IPS-15b (cell line): ENCODE results near the gene MALT1.

ENCODE experiments used
- H3K27me3 ChIP-seq: one replicate; pipeline ENCODE4 v1.6.1; 2013; ENCODE audit warnings: low read length; ENCODE audit not compliant: control insufficient read depth, insufficient read depth
- H3K36me3 ChIP-seq: one replicate; pipeline ENCODE4 v1.6.1; 2013; ENCODE audit warnings: low read length; ENCODE audit not compliant: control insufficient read depth, insufficient read depth
- H3K4me1 ChIP-seq: one replicate; pipeline ENCODE4 v1.6.1; 2013; ENCODE audit warnings: mild to moderate bottlenecking, low read length; ENCODE audit not compliant: control insufficient read depth, insufficient read depth
- H3K4me3 ChIP-seq: one replicate; pipeline ENCODE4 v1.5.1; 2013; ENCODE audit warnings: low read depth, low read length
- H3K9ac ChIP-seq: one replicate; pipeline ENCODE4 v1.6.1; 2013; ENCODE audit warnings: low read depth, mild to moderate bottlenecking, low read length
- H3K9me3 ChIP-seq: one replicate; pipeline ENCODE4 v1.6.1; 2013; ENCODE audit warnings: mild to moderate bottlenecking, low read length; ENCODE audit not compliant: control insufficient read depth, insufficient read depth

MALT1 gene

DNA sequence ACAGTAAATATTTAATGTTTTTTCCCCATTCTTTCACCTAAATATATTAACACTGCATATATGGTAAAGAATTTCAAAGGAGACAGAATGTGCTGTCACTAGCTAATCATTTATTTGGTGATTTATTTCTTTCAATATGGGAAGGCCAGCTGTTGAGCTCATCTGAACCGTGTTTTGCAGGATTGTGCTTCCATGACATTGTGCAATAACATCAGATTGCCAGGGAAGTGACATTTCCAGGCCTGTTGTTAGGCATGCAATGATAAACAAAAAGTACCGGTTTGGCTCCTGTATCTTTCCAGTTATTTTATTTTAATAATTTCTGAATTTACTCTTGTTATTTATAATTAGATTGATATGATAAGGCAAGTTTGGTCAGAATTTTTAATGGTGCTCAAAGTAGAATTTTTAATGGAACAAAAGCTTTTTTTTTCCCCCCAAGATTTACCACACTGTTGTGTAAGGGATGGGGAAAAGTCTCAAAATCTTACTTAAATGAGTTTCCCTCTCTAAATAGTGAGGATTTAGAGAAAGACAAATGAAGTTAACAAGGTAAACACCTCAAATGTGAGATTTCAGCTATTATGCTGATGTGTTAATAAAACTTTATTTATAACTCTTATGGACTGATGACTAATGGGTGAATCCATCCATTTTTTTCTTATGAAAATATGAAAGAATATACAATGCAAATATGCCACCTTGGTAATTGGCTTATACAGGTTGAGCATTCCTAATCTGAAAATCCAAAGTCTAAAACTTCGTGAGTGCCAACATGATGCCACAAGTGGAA lies 52.7 kb downstream of the MALT1 start:
- Histone ChIP-seq H3K9ac (no peak overlapping the region), H3K9me3 (no peaks in the 10 kb centered on the region), H3K4me1 (no peaks in the 10 kb centered on the region), H3K4me3 (no peak overlapping the region), H3K36me3 (no peaks in the 10 kb centered on the region), H3K27me3 (no peaks in the 10 kb centered on the region)

DNA sequence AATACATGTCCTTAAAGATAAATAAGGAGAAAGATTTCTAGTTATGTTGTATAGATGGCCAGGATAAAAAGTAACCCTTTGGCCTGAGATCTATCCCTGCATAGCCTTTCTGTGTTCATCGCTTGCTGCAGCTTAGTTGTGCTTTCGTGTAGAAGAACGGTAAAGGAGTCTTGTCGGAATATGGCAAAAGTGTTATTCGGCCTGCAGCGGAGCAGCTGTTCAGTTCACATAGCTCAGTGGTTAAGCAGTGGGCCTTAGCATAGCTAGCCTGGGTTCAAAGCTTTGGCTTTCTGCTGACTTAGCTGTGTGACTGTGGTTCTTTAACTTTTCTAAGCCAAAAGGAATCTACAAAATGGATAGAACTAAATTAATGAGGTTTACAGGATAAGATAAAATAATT lies 55.4 kb downstream of the MALT1 start:
- no peak overlapping the region for H3K9ac ChIP-seq
- H3K4me1 ChIP-seq = no peaks in the 10 kb centered on the region
- H3K27me3 ChIP-seq = no peaks in the 10 kb centered on the region
- H3K4me3 ChIP-seq = no peak overlapping the region
- H3K36me3 ChIP-seq = no peaks in the 10 kb centered on the region
- H3K9me3 ChIP-seq = no peaks in the 10 kb centered on the region

DNA sequence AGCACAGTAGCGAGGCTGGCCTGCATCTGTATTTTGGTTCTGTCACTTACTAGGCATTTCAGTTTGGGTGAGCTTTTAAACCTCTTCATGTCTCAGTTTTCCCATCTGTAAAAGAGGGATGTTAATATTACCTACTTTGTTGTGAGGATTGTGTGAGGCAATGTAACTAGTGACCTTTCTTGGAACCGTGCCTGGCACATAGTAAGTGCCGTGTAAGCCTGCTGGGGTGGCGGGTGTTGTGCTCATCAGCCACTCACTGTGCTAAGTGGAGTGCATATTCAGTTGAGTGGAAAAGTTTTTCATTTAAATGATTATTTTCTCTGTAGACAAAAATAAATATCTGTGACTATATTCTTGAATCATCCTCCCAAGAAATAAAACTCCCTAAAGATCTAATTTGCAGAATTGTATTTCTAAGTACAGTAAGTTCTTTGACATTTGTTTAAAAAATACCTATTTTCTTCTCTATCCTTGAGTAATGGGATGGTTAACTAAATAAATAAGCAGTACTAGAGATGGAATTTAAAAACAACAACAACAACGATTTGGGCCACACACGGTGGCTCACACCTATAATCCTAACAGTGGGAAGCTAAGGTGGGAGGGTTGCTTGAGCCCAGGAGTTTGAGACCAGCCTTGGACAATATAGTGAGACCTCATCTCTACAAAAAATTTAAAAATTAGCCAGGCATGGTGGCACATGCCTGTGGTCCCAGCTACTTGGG lies 56.7 kb downstream of the MALT1 start:
- H3K27me3 ChIP-seq = no peaks in the 10 kb centered on the region
- H3K4me3 ChIP-seq = no peak overlapping the region
- H3K9ac ChIP-seq = no peak overlapping the region
- no peaks in the 10 kb centered on the region for H3K36me3 ChIP-seq
- H3K4me1 ChIP-seq = no peaks in the 10 kb centered on the region
- H3K9me3 ChIP-seq = no peaks in the 10 kb centered on the region

DNA sequence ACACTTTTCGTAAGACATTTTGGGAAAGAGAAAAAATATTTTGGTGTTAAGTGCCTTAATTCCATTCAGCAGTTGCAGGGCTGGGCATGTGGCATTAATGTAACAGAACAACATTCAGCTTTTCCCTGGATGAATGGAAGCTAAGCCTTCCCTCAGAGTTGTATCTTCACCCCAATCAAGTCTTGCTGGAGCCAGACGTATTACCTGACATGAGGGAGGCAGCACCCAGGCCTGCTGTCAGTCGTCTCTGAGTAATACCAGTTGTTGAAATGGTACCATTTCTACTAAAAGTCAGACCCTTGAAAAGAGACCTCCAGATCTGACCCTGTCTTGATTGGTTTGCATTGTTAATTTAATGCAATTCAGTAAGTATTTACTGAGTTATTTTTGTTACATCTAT lies 57.5 kb downstream of the MALT1 start:
- no peak overlapping the region for H3K4me3 ChIP-seq
- H3K27me3 ChIP-seq = no peaks in the 10 kb centered on the region
- no peak overlapping the region for H3K9ac ChIP-seq
- no peaks in the 10 kb centered on the region for H3K36me3 ChIP-seq
- no peaks in the 10 kb centered on the region for H3K4me1 ChIP-seq
- H3K9me3 ChIP-seq = no peaks in the 10 kb centered on the region

DNA sequence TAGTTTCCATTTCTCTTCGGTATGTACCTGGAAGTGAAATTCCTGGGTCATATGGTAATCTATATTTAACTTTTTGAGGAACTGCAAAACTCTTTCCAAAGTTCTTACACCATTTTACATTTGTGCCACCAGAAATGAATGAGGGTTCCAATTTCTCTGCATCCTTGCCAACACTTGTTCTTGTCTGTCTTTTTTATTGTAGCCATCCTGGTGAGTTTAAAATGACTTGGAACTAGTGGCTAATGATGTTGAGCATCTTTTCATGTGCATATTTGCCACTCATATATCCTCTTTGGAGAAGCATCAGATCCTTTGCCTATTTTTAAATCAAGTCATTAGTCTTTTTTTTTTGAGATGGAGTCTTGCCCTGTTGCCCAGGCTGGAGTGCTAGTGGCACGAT lies 59.4 kb downstream of the MALT1 start:
- no peaks in the 10 kb centered on the region for H3K36me3 ChIP-seq
- no peak overlapping the region for H3K4me3 ChIP-seq
- no peak overlapping the region for H3K9ac ChIP-seq
- H3K9me3 ChIP-seq = no peaks in the 10 kb centered on the region
- no peaks in the 10 kb centered on the region for H3K4me1 ChIP-seq
- H3K27me3 ChIP-seq = no peaks in the 10 kb centered on the region

DNA sequence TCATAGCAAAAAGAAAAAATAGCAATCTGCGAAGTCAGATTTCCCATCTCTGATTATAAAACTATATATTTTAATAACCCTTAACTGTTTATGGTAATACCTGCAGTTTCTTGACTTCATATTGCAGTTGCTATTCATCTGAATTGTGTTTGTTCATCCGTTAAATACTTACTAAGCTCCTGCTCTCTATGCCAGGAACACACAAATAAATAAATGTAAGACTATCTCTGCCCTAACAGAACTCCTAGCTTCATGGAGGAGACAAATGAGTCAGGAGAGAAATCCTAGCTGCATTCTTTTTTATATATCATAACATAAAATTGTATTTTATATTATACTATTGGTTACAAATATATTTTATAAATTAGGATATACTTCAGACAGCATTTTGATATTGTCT lies 61.2 kb downstream of the MALT1 start:
- Histone ChIP-seq H3K9ac (no peak overlapping the region), H3K36me3 (no peaks in the 10 kb centered on the region), H3K4me1 (no peaks in the 10 kb centered on the region), H3K9me3 (no peaks in the 10 kb centered on the region), H3K4me3 (no peak overlapping the region), H3K27me3 (no peaks in the 10 kb centered on the region)

DNA sequence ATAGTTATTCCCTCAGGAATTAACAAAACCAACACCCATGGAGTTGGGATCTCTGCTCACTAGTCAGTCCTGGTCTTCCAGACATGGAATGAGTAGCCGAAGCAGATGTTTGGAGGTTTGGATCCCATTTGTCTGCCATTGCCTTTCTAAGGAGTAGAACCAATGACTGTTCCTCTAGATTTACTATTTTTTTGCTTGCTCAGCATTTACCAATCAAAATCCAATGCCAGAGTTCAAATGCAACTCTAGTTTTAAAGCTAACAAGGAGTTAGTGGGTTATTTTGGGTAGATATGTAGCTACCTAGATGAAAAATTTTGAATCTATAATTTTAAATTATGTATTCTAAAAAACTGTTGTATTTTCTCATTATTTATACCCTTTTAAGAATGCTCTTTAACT lies 62.6 kb downstream of the MALT1 start:
- no peaks in the 10 kb centered on the region for H3K9me3 ChIP-seq
- no peaks in the 10 kb centered on the region for H3K36me3 ChIP-seq
- no peaks in the 10 kb centered on the region for H3K27me3 ChIP-seq
- no peak overlapping the region for H3K9ac ChIP-seq
- H3K4me1 ChIP-seq = no peaks in the 10 kb centered on the region
- H3K4me3 ChIP-seq = no peak overlapping the region

DNA sequence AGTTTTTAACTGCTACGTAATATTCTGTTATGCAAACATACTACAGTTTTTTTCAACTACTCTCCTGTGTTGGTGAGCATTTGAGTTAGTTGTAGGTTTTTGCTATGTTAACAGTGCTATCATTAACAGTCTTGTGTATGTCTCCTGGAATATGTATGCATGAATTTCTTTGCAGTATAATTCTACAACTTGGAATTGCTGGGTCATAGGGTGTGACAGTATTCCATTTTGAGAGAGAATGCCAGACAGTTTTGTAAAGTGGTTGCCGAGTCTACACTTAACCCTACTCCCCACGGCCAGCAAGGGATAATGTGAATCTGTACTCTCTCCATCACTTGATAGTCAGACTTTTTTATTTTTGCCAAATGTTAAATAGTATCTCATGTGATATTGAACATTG lies 67.1 kb downstream of the MALT1 start:
- H3K36me3 ChIP-seq = peaks cover 4% of the 10 kb centered on the region
- no peak overlapping the region for H3K9ac ChIP-seq
- no peaks in the 10 kb centered on the region for H3K27me3 ChIP-seq
- H3K4me3 ChIP-seq = no peak overlapping the region
- no peaks in the 10 kb centered on the region for H3K9me3 ChIP-seq
- H3K4me1 ChIP-seq = no peaks in the 10 kb centered on the region

DNA sequence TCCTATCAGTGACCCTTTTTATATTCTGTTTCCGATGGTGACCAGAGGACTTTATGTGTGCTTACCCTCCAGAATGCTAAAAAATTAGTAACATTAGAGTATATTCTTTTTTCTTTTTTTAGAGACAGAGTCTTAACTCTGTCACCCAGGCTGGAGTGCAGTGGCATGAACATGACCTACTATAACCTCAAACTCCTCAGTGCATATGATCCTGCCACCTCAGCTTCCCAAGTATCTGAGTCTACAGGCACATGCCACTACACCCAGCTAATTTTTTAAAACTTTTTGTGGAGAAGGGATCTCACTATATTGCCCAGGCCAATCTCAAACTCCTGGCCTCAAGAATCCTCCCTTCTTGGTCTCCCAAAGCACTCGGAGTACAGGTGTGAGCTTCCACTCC lies 74.6 kb downstream of the MALT1 start:
- H3K4me1 ChIP-seq = no peaks in the 10 kb centered on the region
- H3K4me3 ChIP-seq = no peak overlapping the region
- H3K36me3 ChIP-seq = peaks cover 5% of the 10 kb centered on the region
- no peaks in the 10 kb centered on the region for H3K27me3 ChIP-seq
- no peaks in the 10 kb centered on the region for H3K9me3 ChIP-seq
- no peak overlapping the region for H3K9ac ChIP-seq

DNA sequence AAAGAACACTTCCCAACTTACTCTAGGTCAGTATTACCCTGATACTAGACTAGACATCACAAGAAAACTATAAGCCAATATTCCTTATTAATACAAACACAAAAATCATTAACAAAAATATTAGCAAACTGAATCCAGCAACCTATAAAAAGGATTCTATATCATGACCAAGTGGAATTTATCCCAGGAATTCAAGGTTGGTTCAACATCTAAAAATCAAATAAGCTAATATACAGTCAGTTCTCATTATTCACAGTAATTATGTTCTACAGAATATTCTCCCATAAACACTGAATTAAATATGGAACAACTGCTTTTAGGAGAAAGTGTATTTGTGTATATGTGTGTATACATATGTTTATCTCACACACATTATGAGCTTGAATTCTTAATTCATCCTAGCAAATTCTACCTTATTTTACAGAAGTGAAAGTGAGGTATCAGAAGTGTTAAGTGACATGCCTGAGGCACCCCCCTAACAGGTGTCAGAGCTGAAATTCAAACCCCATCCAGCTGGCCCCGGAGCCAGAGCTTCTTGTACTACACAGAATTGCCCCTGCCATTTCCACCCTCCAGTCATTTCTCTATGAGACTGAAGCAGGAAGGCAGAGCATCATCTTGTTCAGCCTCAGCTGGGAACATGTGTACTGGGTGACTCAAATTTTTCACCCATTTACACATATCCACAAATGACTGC lies 77.8 kb downstream of the MALT1 start:
- no peaks in the 10 kb centered on the region for H3K9me3 ChIP-seq
- H3K27me3 ChIP-seq = no peaks in the 10 kb centered on the region
- H3K9ac ChIP-seq = no peak overlapping the region
- no peaks in the 10 kb centered on the region for H3K4me1 ChIP-seq
- no peak overlapping the region for H3K4me3 ChIP-seq
- H3K36me3 ChIP-seq = peaks cover 5% of the 10 kb centered on the region

DNA sequence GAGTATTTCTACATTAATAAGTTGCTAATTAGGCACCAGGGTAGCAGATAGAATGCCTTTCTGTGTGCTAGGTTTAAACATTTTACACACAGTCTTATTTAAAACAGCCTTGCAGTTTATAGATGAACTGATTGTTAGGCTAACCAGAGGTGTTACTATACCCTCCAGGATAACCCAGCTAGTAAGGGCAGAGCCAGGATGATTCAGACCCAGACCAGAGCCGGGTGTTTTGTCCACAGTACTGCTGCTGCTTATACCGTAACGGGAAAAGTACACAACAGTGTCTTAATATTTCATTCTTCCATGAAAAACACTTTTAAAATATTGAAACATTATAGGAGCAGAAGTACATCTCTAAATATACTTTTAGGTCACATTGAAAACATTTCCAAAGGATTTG lies 82.7 kb downstream of the MALT1 start:
- Histone ChIP-seq H3K9ac (no peak overlapping the region), H3K4me1 (no peaks in the 10 kb centered on the region), H3K9me3 (no peaks in the 10 kb centered on the region), H3K27me3 (no peaks in the 10 kb centered on the region), H3K4me3 (no peak overlapping the region), H3K36me3 (no peaks in the 10 kb centered on the region)
